DOHH2 (cell line): ENCODE data around the gene MICAL1.

Experiments
- EZH2phosphoT487 ChIP-seq: fragments of 200-600 bp; sonication (generic); IDR thresholded peaks from 2 replicates; pipeline ENCODE4 v1.6.1; 2017; ENCODE audit warnings: borderline replicate concordance, mild to moderate bottlenecking, antibody characterized with exemption, low read length, moderate library complexity, mixed read lengths
- TF ChIP-seq, protein P1 (sequence below): fragments of 200-600 bp; sonication (generic); IDR thresholded peaks from one replicate; pipeline ENCODE4 v1.5.1; 2014; ENCODE audit warnings: antibody characterized with exemption, mild to moderate bottlenecking, low read depth, low read length; ENCODE audit not compliant: poor library complexity, severe bottlenecking

DNA sequence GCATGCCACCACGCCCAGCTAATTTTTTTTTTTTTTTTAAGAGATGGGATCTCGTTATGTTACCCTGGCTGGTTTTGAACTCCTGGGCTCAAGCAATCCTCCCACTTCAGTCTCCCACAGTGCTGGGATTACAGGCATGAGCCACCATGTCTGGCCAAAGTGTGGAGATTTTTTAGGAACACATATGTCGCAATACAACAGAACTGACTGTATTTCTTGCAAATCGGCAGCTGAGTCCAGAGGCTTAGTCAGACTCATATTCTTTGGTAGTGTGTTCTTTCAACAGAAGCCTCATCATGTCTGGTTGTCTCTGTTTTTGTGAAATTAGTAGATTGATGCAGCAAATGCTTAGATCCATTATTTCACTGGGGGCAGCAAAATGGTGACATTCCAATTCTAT is 49.4 kb downstream of the MICAL1 start:
- no peak for TF ChIP-seq EZH2phosphoT487
- TF ChIP-seq, protein P1, sequence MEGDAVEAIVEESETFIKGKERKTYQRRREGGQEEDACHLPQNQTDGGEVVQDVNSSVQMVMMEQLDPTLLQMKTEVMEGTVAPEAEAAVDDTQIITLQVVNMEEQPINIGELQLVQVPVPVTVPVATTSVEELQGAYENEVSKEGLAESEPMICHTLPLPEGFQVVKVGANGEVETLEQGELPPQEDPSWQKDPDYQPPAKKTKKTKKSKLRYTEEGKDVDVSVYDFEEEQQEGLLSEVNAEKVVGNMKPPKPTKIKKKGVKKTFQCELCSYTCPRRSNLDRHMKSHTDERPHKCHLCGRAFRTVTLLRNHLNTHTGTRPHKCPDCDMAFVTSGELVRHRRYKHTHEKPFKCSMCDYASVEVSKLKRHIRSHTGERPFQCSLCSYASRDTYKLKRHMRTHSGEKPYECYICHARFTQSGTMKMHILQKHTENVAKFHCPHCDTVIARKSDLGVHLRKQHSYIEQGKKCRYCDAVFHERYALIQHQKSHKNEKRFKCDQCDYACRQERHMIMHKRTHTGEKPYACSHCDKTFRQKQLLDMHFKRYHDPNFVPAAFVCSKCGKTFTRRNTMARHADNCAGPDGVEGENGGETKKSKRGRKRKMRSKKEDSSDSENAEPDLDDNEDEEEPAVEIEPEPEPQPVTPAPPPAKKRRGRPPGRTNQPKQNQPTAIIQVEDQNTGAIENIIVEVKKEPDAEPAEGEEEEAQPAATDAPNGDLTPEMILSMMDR = no peak
